NT2/D1 (cell line): ENCODE measurements around the gene PAK6.

Experiments
- SUZ12 ChIP-seq: IDR thresholded peaks from 2 replicates; pipeline ENCODE4 v1.6.1; 2011; ENCODE audit not compliant: insufficient read length, insufficient read depth; ENCODE audit errors: extremely low read depth
- YY1 ChIP-seq: IDR thresholded peaks from 2 replicates; pipeline ENCODE4 v1.6.1; 2011; ENCODE audit not compliant: insufficient read length, insufficient read depth
- ZNF274 ChIP-seq: IDR thresholded peaks from 2 replicates; pipeline ENCODE4 v1.6.1; 2011; ENCODE audit warnings: mild to moderate bottlenecking, low read depth, low read length

GRCh38 chr15:40254452-40254851, 15.6 kb downstream of the PAK6 start:
- TF ChIP-seq ZNF274 (no peak), SUZ12 (no peak), YY1 (no peak)
